Choroid plexus epithelial cell (primary cell): ENCODE data around the gene ATP2B2.

Experiments used
- DNase-seq: peaks from one replicate; pipeline ENCODE4 v3.0.0-alpha.2; 2010; ENCODE audit warnings: low read depth
- H3K4me3 ChIP-seq: 2 replicates; pipeline ENCODE4 v1.5.1; 2011; ENCODE audit warnings: low read depth, mild to moderate bottlenecking, control low read depth, low read length, moderate library complexity
- TF ChIP-seq, protein P1 (sequence below): conservative IDR thresholded peaks from 2 replicates; pipeline ENCODE4 v1.5.1; 2011; ENCODE audit warnings: low read depth, mild to moderate bottlenecking, control low read depth, inconsistent platforms, low read length, moderate library complexity

ATP2B2 gene

DNA sequence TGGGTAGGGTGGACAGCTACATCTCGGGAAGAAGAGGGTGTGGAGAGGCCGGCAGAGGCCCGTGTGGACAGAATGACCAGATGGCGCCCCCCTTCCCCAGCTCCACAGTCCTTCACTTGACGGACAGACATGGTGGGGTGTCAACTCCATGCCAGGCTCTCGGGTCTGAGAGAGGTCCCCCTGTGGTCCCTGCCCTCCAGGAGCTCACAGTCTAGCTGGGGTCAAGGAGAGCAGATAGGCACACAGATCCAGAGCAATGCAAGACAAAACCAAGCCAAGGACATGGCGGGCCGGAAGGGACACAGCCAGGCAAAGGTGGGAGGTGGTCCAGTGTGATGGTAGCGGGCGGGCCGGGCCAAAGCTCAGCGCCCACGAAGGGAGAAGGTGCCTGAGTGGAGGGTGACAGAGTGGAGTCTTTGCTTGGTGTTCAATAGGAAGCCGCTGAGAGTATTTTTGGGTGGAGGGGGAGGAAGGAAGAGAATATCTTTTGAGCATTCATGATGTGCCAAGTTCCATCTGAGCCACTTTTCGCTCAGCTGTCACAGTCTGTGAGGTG lies 112.4 kb downstream of the ATP2B2 start:
- DNase-seq: no peak
- TF ChIP-seq, protein P1, sequence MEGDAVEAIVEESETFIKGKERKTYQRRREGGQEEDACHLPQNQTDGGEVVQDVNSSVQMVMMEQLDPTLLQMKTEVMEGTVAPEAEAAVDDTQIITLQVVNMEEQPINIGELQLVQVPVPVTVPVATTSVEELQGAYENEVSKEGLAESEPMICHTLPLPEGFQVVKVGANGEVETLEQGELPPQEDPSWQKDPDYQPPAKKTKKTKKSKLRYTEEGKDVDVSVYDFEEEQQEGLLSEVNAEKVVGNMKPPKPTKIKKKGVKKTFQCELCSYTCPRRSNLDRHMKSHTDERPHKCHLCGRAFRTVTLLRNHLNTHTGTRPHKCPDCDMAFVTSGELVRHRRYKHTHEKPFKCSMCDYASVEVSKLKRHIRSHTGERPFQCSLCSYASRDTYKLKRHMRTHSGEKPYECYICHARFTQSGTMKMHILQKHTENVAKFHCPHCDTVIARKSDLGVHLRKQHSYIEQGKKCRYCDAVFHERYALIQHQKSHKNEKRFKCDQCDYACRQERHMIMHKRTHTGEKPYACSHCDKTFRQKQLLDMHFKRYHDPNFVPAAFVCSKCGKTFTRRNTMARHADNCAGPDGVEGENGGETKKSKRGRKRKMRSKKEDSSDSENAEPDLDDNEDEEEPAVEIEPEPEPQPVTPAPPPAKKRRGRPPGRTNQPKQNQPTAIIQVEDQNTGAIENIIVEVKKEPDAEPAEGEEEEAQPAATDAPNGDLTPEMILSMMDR: no peak
- H3K4me3 ChIP-seq: no peak overlapping the region

DNA sequence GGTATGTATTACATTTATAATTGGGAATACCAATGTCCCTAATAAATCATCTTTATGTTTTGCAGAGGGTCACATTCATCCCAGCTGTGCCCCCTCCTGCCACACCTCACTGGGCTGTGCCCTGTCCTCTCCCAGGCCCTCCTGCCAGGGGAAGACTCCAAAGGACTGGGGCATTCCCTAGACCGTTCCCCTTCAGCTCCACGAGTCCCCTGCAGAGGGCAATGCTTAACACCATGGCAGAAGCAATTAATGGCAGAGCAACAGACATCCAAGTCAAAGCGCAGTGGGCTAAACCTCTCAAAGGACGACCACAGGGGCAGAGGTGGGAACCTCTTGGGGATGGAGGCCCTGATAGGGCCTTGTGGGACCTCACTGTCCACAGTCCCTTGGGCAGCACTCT lies 113.1 kb downstream of the ATP2B2 start:
- TF ChIP-seq, protein P1: peak; percentile 46
- H3K4me3 ChIP-seq: no peak overlapping the region

DNA sequence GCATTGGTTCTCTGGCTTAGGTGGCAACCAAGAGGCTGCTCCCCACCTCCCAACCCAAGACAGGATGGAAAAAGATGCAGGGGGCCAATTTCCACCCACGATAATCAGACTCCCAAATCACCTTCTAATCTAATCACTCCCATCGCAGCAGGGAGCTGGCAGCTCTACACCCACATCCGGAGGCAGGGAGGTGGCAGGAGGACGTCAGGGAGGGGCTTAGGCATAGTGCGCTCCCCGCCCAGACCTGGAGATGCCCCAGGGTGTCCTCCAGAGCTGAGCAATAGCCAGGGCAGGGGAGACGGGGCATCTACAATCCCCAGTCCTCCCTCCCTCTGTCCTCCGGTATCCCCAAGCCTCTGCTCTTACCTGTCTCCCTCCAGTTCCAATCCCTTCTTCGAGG lies 114.0 kb downstream of the ATP2B2 start:
- H3K4me3 ChIP-seq: no peak overlapping the region
- TF ChIP-seq, protein P1: no peak
- no peak for DNase-seq

More for the DNA sequence above, 113.1 kb downstream of the ATP2B2 start:
- peak; percentile 20 for DNase-seq

DNA sequence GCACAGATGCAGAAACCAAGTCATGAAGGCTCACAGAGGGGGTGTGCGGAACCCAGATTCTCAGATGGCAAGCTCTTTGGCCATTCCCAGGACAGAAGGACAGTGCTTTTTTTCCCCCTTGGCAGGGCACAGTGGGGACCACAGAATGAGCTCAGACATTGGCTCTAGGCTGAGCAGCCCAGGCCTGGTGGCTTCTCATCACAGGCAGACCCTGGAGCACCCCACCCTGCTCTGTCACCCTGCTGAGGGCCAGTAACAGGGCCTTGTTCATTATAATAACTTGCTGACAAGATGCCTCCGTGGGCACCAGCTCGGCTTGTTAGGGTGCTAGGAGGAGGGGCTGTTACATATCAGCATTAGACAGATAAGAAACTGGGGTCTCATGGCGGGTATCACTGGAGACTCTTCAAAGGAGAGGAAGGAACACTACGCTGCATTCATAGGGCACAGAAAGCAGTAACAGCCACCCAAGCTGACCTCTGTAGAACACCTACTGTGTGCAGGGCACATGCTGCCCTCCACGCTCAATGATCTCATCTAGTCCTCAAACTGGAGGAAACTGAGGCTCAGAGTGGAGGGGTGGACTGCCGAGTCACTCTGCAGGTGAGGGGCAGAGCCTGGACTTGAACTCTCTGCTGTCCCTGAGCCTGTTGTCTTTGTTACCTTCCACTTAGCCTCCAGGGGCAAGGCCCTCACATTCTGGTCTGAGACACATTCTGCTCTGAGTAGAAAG lies 114.6 kb downstream of the ATP2B2 start:
- no peak overlapping the region for H3K4me3 ChIP-seq
- no peak for DNase-seq
- TF ChIP-seq, protein P1: no peak

DNA sequence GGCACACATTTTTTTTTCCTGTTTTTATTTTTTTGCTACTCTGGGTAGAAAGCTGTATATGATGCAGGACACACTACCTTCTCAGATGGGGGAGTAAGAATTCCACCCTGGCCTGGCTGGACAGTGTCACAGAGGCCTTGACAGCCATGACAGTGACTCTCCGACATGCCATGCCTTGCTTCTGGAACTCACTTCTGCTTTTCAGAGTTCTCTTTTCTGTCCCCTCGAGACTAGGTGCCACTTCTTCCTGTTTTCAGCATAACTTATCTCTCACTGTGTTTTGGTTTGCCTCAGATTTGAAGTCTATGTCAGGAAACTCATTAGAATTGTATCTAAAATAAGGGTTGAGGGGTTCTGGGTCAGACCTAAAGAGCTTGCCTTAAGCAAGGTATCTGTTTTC lies 115.4 kb downstream of the ATP2B2 start:
- TF ChIP-seq, protein P1: no peak
- DNase-seq: no peak
- H3K4me3 ChIP-seq: no peak overlapping the region

DNA sequence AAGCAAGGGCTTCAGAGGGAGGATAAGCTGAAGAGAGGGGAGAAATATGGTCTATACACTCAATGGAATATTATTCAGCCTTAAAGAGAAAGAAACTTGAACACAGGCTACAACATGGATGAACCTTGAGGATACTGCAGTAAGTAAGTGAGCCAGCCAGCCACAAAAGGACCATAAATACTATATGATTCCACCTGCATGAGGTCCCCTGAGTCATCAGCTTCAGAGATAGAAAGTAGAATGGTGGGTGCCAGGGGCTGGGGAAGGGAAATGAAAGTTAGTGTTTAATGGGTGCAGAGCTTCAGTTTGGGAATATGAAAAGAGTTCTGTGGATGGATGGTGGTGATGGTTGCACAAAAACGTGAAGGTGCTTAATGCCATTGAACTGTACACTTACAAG lies 116.0 kb downstream of the ATP2B2 start:
- TF ChIP-seq, protein P1: no peak

More for the DNA sequence above, 116.0 kb downstream of the ATP2B2 start:
- DNase-seq: no peak
- no peak overlapping the region for H3K4me3 ChIP-seq
